Brain pericyte (primary cell): Measurements from ENCODE around the gene GRIA2.

Experiments used
- DNase-seq: peaks from one replicate; pipeline ENCODE4 v3.0.0-alpha.2; 2012; ENCODE audit warnings: low read depth, low spot score

GRIA2 gene

DNA sequence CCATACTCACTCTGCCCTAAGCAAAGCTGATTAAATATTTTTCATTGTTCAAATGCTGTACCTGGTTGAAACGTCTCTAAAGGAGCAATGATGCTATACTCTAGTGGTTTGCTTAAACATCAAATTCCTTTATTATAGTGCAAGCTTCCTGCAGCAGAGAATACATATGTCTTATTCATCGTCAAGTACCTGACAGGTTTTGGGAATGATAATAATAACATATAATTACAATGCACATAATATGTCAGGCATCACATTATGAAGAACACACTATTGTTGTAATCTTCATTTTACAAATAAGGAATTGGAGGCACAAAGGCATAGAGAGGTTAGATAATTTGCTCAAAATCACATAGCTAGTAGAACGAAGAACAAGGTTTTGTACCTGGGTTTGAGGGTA is 151.6 kb downstream of the GRIA2 start:
- no peak for DNase-seq

DNA sequence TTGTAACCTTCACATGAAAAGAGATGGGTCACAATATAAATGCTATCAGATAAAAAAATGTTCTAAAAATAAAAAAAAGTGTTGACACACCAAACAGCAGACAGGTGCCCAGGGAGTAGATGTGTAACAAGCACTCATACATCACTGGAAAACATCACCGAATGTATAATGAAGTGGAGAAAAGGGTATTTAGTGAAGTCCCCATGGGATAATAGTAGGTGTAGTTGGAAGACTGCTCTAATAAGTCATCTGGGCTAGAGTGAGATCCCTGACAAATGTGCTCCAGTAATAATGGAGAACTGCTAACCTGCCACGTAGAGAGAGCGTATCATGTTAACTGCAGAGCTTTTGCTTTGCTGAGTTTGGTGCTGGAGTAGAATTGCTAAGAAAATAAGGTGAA is 152.0 kb downstream of the GRIA2 start:
- no peak for DNase-seq

DNA sequence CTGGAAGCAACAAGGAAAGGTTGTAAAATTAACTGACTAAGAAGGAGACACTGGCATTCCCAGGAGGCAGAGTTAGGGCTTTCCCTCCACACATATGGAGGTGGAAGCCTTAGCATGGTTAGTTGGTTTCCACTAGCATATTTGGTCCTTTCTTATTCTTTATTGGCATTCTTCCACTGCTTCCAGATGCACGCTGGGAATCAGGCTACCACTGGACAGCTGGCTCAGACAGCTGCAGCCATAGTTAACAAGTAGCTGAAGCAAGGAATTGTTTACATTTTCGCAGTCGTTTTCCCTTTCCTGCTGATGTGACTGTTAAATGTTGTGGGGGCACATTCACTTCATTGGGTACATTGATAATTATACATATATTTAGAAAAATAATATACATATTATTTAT is 169.2 kb downstream of the GRIA2 start:
- no peak for DNase-seq

GRCh38 chr4:157405070-157405469 is 184.5 kb downstream of the GRIA2 start:
- no peak for DNase-seq
